Activated T-cell treated with anti-CD3 and anti-CD28 coated beads, Interleukin-2, amount 50 U/mL, for 4 hours (primary cell): ENCODE measurements around the gene FBN1. TPM values are rescaled to one million over a fixed set of nuclear protein-coding genes. Genes with fewer than 3 reads are reported as not detected.

Source experiments
- ATAC-seq, 2 donors: fragments of 200-7000 bp; cut with Tn5 transposase; one replicate each; pipeline ENCODE4 v1.10.0; 2021
- DNase-seq: peaks from one replicate; pipeline ENCODE4 v3.0.0-alpha.2; 2020
- H3K27me3 Mint-ChIP-seq: one replicate; pipeline ENCODE4 v1.8.0; 2021; ENCODE audit warnings: low read depth, mixed read lengths
- H3K36me3 Mint-ChIP-seq: one replicate; pipeline ENCODE4 v1.8.0; 2022; ENCODE audit warnings: mixed read lengths; ENCODE audit not compliant: insufficient read depth
- H3K4me1 Mint-ChIP-seq: one replicate; pipeline ENCODE4 v1.8.0; 2021; ENCODE audit warnings: low read depth, mixed read lengths
- H3K4me3 Mint-ChIP-seq: one replicate; pipeline ENCODE4 v1.8.0; 2021; ENCODE audit warnings: mild to moderate bottlenecking, moderate library complexity, mixed read lengths
- H3K9me3 Mint-ChIP-seq: one replicate; pipeline ENCODE4 v1.8.0; 2021; ENCODE audit warnings: mixed read lengths
- total RNA-seq, 3 donors: library from RNA; stranded (reverse); gene quantifications; one replicate each; pipeline ENCODE4 v1.2.1, GENCODE V29; 2021

Gene FBN1
- total RNA-seq, 3 donors from 2014 or later, result 0.22 to 0.38 (median 0.24) TPM

GRCh38 chr15:48499978-48500377 is 145.5 kb downstream of the FBN1 start:
- no peak overlapping the region for H3K4me3 Mint-ChIP-seq
- H3K4me1 Mint-ChIP-seq, result no peaks in the 10 kb centered on the region
- ATAC-seq (no peak), DNase-seq (no peak)
- no peaks in the 10 kb centered on the region for H3K27me3 Mint-ChIP-seq
- no peaks in the 10 kb centered on the region for H3K9me3 Mint-ChIP-seq
- no peaks in the 10 kb centered on the region for H3K36me3 Mint-ChIP-seq

GRCh38 chr15:48498828-48499227 is 146.7 kb downstream of the FBN1 start:
- H3K36me3 Mint-ChIP-seq, result no peaks in the 10 kb centered on the region
- no peak overlapping the region for H3K4me3 Mint-ChIP-seq
- H3K4me1 Mint-ChIP-seq, result no peaks in the 10 kb centered on the region
- DNase-seq (no peak), ATAC-seq (no peak)
- H3K27me3 Mint-ChIP-seq, result no peaks in the 10 kb centered on the region
- H3K9me3 Mint-ChIP-seq, result no peaks in the 10 kb centered on the region

- Mint-ChIP-seq H3K36me3 (no peaks in the 10 kb centered on the region), H3K4me3 (no peak overlapping the region), H3K4me1 (no peaks in the 10 kb centered on the region), H3K9me3 (no peaks in the 10 kb centered on the region), H3K27me3 (no peaks in the 10 kb centered on the region)
- no peak for ATAC-seq
- no peak for DNase-seq
Observed at GRCh38 chr15:48494631-48495030, 150.9 kb downstream of the FBN1 start.

GRCh38 chr15:48493763-48494225 is 151.7 kb downstream of the FBN1 start:
- Mint-ChIP-seq H3K4me3 (no peak overlapping the region), H3K9me3 (no peaks in the 10 kb centered on the region), H3K36me3 (no peaks in the 10 kb centered on the region), H3K27me3 (no peaks in the 10 kb centered on the region), H3K4me1 (no peaks in the 10 kb centered on the region)
- no peak for DNase-seq
- no peak for ATAC-seq

- no peak for ATAC-seq
- Mint-ChIP-seq H3K4me3 (no peak overlapping the region), H3K9me3 (no peaks in the 10 kb centered on the region)
Observed at GRCh38 chr15:48493084-48493762, 152.3 kb downstream of the FBN1 start.

GRCh38 chr15:48486228-48486627 is 159.3 kb downstream of the FBN1 start:
- Mint-ChIP-seq H3K36me3 (no peaks in the 10 kb centered on the region), H3K4me3 (no peak overlapping the region), H3K27me3 (no peaks in the 10 kb centered on the region), H3K4me1 (no peaks in the 10 kb centered on the region), H3K9me3 (no peaks in the 10 kb centered on the region)
- DNase-seq, result no peak
- no peak for ATAC-seq

More at GRCh38 chr15:48493084-48493762, 152.3 kb downstream of the FBN1 start:
- Mint-ChIP-seq H3K36me3 (no peaks in the 10 kb centered on the region), H3K4me1 (no peaks in the 10 kb centered on the region), H3K27me3 (no peaks in the 10 kb centered on the region)
- DNase-seq, result no peak

- ATAC-seq (no peak), DNase-seq (no peak)
- Mint-ChIP-seq H3K4me3 (no peak overlapping the region), H3K4me1 (no peaks in the 10 kb centered on the region), H3K27me3 (no peaks in the 10 kb centered on the region), H3K9me3 (no peaks in the 10 kb centered on the region), H3K36me3 (no peaks in the 10 kb centered on the region)
Observed at GRCh38 chr15:48481802-48482201, 163.7 kb downstream of the FBN1 start.

GRCh38 chr15:48479751-48480150 is 165.8 kb downstream of the FBN1 start:
- Mint-ChIP-seq H3K4me1 (no peaks in the 10 kb centered on the region), H3K36me3 (no peaks in the 10 kb centered on the region), H3K4me3 (no peak overlapping the region), H3K27me3 (no peaks in the 10 kb centered on the region), H3K9me3 (no peaks in the 10 kb centered on the region)
- DNase-seq (no peak), ATAC-seq (no peak)

- Mint-ChIP-seq H3K36me3 (no peaks in the 10 kb centered on the region), H3K4me3 (no peak overlapping the region), H3K27me3 (no peaks in the 10 kb centered on the region), H3K9me3 (no peaks in the 10 kb centered on the region), H3K4me1 (no peaks in the 10 kb centered on the region)
- ATAC-seq, result no peak
- no peak for DNase-seq
Observed at GRCh38 chr15:48478581-48478980, 166.9 kb downstream of the FBN1 start.

- Mint-ChIP-seq H3K4me3 (no peak overlapping the region), H3K36me3 (no peaks in the 10 kb centered on the region)
- no peak for ATAC-seq
Observed at GRCh38 chr15:48477795-48478360, 167.6 kb downstream of the FBN1 start.

GRCh38 chr15:48475600-48476395 is 169.7 kb downstream of the FBN1 start:
- H3K4me1 Mint-ChIP-seq, result no peaks in the 10 kb centered on the region
- DNase-seq, result no peak
- no peaks in the 10 kb centered on the region for H3K36me3 Mint-ChIP-seq
- H3K27me3 Mint-ChIP-seq, result no peaks in the 10 kb centered on the region
- H3K9me3 Mint-ChIP-seq, result no peaks in the 10 kb centered on the region
- H3K4me3 Mint-ChIP-seq, result no peak overlapping the region
- ATAC-seq, result no peak

More at GRCh38 chr15:48477795-48478360, 167.6 kb downstream of the FBN1 start:
- Mint-ChIP-seq H3K9me3 (no peaks in the 10 kb centered on the region), H3K27me3 (no peaks in the 10 kb centered on the region), H3K4me1 (no peaks in the 10 kb centered on the region)
- DNase-seq, result no peak

- Mint-ChIP-seq H3K4me3 (no peak overlapping the region), H3K27me3 (no peaks in the 10 kb centered on the region)
Observed at GRCh38 chr15:48473667-48474066, 171.8 kb downstream of the FBN1 start.

GRCh38 chr15:48472756-48473155 is 172.8 kb downstream of the FBN1 start:
- no peak for DNase-seq
- Mint-ChIP-seq H3K9me3 (no peaks in the 10 kb centered on the region), H3K4me1 (no peaks in the 10 kb centered on the region), H3K4me3 (no peak overlapping the region), H3K27me3 (no peaks in the 10 kb centered on the region), H3K36me3 (no peaks in the 10 kb centered on the region)
- ATAC-seq, result no peak

More at GRCh38 chr15:48473667-48474066, 171.8 kb downstream of the FBN1 start:
- DNase-seq (no peak), ATAC-seq (no peak)
- no peaks in the 10 kb centered on the region for H3K9me3 Mint-ChIP-seq
- no peaks in the 10 kb centered on the region for H3K4me1 Mint-ChIP-seq
- H3K36me3 Mint-ChIP-seq, result no peaks in the 10 kb centered on the region

GRCh38 chr15:48471073-48471472 is 174.4 kb downstream of the FBN1 start:
- DNase-seq (no peak), ATAC-seq (no peak)
- Mint-ChIP-seq H3K4me3 (no peak overlapping the region), H3K9me3 (no peaks in the 10 kb centered on the region), H3K27me3 (no peaks in the 10 kb centered on the region), H3K4me1 (no peaks in the 10 kb centered on the region), H3K36me3 (no peaks in the 10 kb centered on the region)

- ATAC-seq (no peak), DNase-seq (no peak)
- no peak overlapping the region for H3K4me3 Mint-ChIP-seq
- no peaks in the 10 kb centered on the region for H3K36me3 Mint-ChIP-seq
- H3K9me3 Mint-ChIP-seq, result no peaks in the 10 kb centered on the region
- no peaks in the 10 kb centered on the region for H3K4me1 Mint-ChIP-seq
- no peaks in the 10 kb centered on the region for H3K27me3 Mint-ChIP-seq
Observed at GRCh38 chr15:48470096-48470495, 175.4 kb downstream of the FBN1 start.
